ENCODE measurements around the gene FOCAD. TPM values are rescaled to one million over a fixed set of nuclear protein-coding genes. Genes with fewer than 3 reads are reported as not detected.

The FOCAD gene
- total RNA-seq, 1 donor from 2014 or later = 48.2 TPM

DNA sequence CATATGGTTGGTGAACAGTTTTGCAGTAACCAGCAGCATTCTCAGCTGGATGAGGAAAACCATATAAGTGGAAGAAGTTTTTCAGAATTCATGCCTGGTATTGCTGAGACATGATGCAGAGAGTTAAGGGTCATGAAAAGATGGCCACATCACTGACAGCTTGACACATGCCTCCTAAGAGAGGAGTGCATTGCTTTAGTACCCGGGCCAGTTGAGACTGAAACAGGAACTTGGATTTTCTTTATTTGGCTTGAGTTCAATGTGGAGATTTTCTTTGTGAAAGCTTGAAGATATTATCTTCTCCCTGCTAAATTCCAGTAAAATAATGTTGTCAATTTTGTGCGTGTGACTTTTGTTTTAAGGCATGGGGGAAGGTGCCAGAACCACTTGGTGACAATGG is 311.6 kb downstream of the FOCAD start:
- TF ChIP-seq, protein P1, sequence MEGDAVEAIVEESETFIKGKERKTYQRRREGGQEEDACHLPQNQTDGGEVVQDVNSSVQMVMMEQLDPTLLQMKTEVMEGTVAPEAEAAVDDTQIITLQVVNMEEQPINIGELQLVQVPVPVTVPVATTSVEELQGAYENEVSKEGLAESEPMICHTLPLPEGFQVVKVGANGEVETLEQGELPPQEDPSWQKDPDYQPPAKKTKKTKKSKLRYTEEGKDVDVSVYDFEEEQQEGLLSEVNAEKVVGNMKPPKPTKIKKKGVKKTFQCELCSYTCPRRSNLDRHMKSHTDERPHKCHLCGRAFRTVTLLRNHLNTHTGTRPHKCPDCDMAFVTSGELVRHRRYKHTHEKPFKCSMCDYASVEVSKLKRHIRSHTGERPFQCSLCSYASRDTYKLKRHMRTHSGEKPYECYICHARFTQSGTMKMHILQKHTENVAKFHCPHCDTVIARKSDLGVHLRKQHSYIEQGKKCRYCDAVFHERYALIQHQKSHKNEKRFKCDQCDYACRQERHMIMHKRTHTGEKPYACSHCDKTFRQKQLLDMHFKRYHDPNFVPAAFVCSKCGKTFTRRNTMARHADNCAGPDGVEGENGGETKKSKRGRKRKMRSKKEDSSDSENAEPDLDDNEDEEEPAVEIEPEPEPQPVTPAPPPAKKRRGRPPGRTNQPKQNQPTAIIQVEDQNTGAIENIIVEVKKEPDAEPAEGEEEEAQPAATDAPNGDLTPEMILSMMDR (IDR thresholded peaks at IDR 0.05; ENCODE audit: insufficient read depth, low read depth, low read length) = no peak
- TF ChIP-seq EZH2 (IDR thresholded peaks at IDR 0.05; ENCODE audit: insufficient read depth, low read length) = no peak
- no peaks in the 10 kb centered on the region for H3K9me3 Mint-ChIP-seq (ENCODE audit: unreplicated experiment)
- Histone ChIP-seq H3K4me3 (ENCODE audit: insufficient read depth, low read depth, low read length) (no peak overlapping the region), H3K27ac (ENCODE audit: low read depth, low read length) (no peak overlapping the region), H3K9me3 (ENCODE audit: insufficient read depth, low read depth, low read length) (no peaks in the 10 kb centered on the region), H3K36me3 (ENCODE audit: insufficient read depth, low read length) (peaks cover 5% of the 10 kb centered on the region), H3K27me3 (ENCODE audit: insufficient read depth, low read length) (no peaks in the 10 kb centered on the region), H3K79me2 (ENCODE audit: insufficient read depth, low read length) (no peaks in the 10 kb centered on the region), H2AFZ (ENCODE audit: low read depth, low read length) (no peak overlapping the region), H3K4me2 (ENCODE audit: low read length) (no peak overlapping the region), H3K4me1 (ENCODE audit: insufficient read depth, low read length) (no peaks in the 10 kb centered on the region), H3K9ac (ENCODE audit: low read length) (no peak overlapping the region), H4K20me1 (ENCODE audit: insufficient read depth, low read length) (no peaks in the 10 kb centered on the region)
- H3K27me3 Mint-ChIP-seq (ENCODE audit: low read depth, unreplicated experiment) = no peaks in the 10 kb centered on the region
- H3K4me1 Mint-ChIP-seq (ENCODE audit: low read depth, unreplicated experiment) = no peaks in the 10 kb centered on the region
- H3K27ac Mint-ChIP-seq (ENCODE audit: unreplicated experiment) = no peak overlapping the region
- DNase-seq (ENCODE audit: low read depth) = no peak
- peaks cover 21% of the 10 kb centered on the region for H3K36me3 Mint-ChIP-seq (ENCODE audit: low read depth, unreplicated experiment)
- FAIRE-seq = no peak
- no peak overlapping the region for H3K4me3 Mint-ChIP-seq (ENCODE audit: unreplicated experiment)

DNA sequence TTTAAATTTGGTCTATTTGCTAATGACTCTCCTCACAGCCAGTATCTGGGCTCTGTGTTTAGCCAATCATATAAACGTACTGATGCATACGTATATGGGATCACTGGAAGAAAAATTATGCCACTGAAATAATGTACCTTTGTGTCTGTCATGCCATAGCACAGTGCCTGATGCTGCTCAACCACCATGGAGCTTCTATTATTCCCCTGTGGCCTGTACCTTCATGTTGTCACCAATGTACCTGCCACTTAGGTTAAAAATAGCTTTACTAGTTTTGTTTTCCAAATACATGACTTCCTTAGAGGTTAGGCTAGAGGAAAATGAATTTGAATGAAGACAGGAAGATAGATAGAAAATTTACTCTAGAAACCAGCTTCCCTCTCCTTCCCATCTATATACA is 312.8 kb downstream of the FOCAD start:
- Mint-ChIP-seq H3K36me3 (ENCODE audit: low read depth, unreplicated experiment) (peaks cover 23% of the 10 kb centered on the region), H3K27ac (ENCODE audit: unreplicated experiment) (no peak overlapping the region), H3K4me3 (ENCODE audit: unreplicated experiment) (no peak overlapping the region), H3K4me1 (ENCODE audit: low read depth, unreplicated experiment) (no peaks in the 10 kb centered on the region), H3K9me3 (ENCODE audit: unreplicated experiment) (peaks cover 2% of the 10 kb centered on the region), H3K27me3 (ENCODE audit: low read depth, unreplicated experiment) (no peaks in the 10 kb centered on the region)
- H3K4me2 ChIP-seq (ENCODE audit: low read length) = no peak overlapping the region
- no peak overlapping the region for H2AFZ ChIP-seq (ENCODE audit: low read depth, low read length)
- FAIRE-seq = no peak
- no peaks in the 10 kb centered on the region for H3K27me3 ChIP-seq (ENCODE audit: insufficient read depth, low read length)
- H3K36me3 ChIP-seq (ENCODE audit: insufficient read depth, low read length) = peaks cover 5% of the 10 kb centered on the region
- TF ChIP-seq, protein P1 (IDR thresholded peaks at IDR 0.05; ENCODE audit: insufficient read depth, low read depth, low read length) = no peak
- TF ChIP-seq EZH2 (IDR thresholded peaks at IDR 0.05; ENCODE audit: insufficient read depth, low read length) = no peak
- H3K4me1 ChIP-seq (ENCODE audit: insufficient read depth, low read length) = no peaks in the 10 kb centered on the region
- no peaks in the 10 kb centered on the region for H3K9me3 ChIP-seq (ENCODE audit: insufficient read depth, low read depth, low read length)
- H3K9ac ChIP-seq (ENCODE audit: low read length) = no peak overlapping the region
- no peak for DNase-seq (ENCODE audit: low read depth)
- H3K79me2 ChIP-seq (ENCODE audit: insufficient read depth, low read length) = no peaks in the 10 kb centered on the region
- no peak overlapping the region for H3K4me3 ChIP-seq (ENCODE audit: insufficient read depth, low read depth, low read length)
- no peak overlapping the region for H3K27ac ChIP-seq (ENCODE audit: low read depth, low read length)
- no peaks in the 10 kb centered on the region for H4K20me1 ChIP-seq (ENCODE audit: insufficient read depth, low read length)

DNA sequence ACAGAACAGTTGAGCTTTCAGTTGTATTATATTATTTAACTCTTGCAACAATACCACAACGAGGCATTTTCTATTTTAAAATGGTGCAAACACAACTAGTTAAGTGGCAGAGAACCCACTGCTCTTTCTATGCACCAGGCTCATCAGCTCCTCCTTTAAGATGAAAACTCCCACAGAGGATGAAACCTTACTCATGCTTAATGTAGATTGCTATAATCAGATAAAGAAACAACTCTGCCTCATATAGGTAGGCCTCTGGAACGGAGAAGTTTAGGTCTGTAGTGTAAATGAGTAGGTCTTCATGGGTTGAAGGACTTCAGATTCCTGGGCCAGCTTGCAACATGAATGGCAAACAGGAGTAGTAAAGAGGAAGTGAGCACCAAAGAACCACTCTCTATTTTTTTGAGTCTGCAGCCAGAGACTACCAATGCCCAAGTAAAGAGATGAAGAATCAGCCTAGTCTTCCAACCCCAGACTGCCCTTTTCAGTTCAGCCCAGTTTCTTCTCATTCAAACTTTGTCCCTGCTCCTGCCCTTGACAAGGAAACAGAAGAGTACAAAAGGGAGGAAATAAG is 313.5 kb downstream of the FOCAD start:
- FAIRE-seq (no peak), DNase-seq (ENCODE audit: low read depth) (no peak)
- no peaks in the 10 kb centered on the region for H3K9me3 ChIP-seq (ENCODE audit: insufficient read depth, low read depth, low read length)
- Mint-ChIP-seq H3K4me3 (ENCODE audit: unreplicated experiment) (no peak overlapping the region), H3K27me3 (ENCODE audit: low read depth, unreplicated experiment) (no peaks in the 10 kb centered on the region), H3K4me1 (ENCODE audit: low read depth, unreplicated experiment) (no peaks in the 10 kb centered on the region), H3K27ac (ENCODE audit: unreplicated experiment) (no peak overlapping the region), H3K9me3 (ENCODE audit: unreplicated experiment) (peaks cover 2% of the 10 kb centered on the region), H3K36me3 (ENCODE audit: low read depth, unreplicated experiment) (peaks cover 23% of the 10 kb centered on the region)
- no peak overlapping the region for H3K4me2 ChIP-seq (ENCODE audit: low read length)
- H3K27me3 ChIP-seq (ENCODE audit: insufficient read depth, low read length) = no peaks in the 10 kb centered on the region
- no peak overlapping the region for H3K27ac ChIP-seq (ENCODE audit: low read depth, low read length)
- TF ChIP-seq, protein P1 (IDR thresholded peaks at IDR 0.05; ENCODE audit: insufficient read depth, low read depth, low read length) = no peak
- no peak for TF ChIP-seq EZH2 (IDR thresholded peaks at IDR 0.05; ENCODE audit: insufficient read depth, low read length)
- peaks cover 2% of the 10 kb centered on the region for H3K36me3 ChIP-seq (ENCODE audit: insufficient read depth, low read length)
- H3K9ac ChIP-seq (ENCODE audit: low read length) = no peak overlapping the region
- no peaks in the 10 kb centered on the region for H3K79me2 ChIP-seq (ENCODE audit: insufficient read depth, low read length)
- H3K4me1 ChIP-seq (ENCODE audit: insufficient read depth, low read length) = no peaks in the 10 kb centered on the region
- H2AFZ ChIP-seq (ENCODE audit: low read depth, low read length) = no peak overlapping the region
- H4K20me1 ChIP-seq (ENCODE audit: insufficient read depth, low read length) = no peaks in the 10 kb centered on the region
- no peak overlapping the region for H3K4me3 ChIP-seq (ENCODE audit: insufficient read depth, low read depth, low read length)
